Measurements from ENCODE around the gene HINT2.
A peak's percentile ranks its signal among the peaks of the same experiment; 100 is the strongest.

HINT2 gene

GRCh38 chr9:35814841-35815543, at the start of gene HINT2:
TSS of gene HINT2 (minus strand) at chr9:35815042. CDS start at chr9:35814979, 63 bp downstream.
- Mint-ChIP-seq H3K9me3 (no peaks in the 10 kb centered on the region), H3K27me3 (no peaks in the 10 kb centered on the region), H3K4me3 (peak within 1 kb of the TSS; percentile 91), H3K4me1 (peaks cover 38% of the 10 kb centered on the region), H3K36me3 (ENCODE audit: insufficient read depth) (peaks cover 27% of the 10 kb centered on the region), H3K27ac (ENCODE audit: low read depth) (peak within 1 kb of the TSS; percentile 83)
- peak; percentile 81 for ATAC-seq (replicated peaks; ENCODE audit: extremely low read depth, poor library complexity, severe bottlenecking)
- DNase-seq (ENCODE audit: low spot score in 2 of 2), result peak; percentile 93 to 95

- no peaks in the 10 kb centered on the region for H3K4me1 Mint-ChIP-seq
- H3K27ac Mint-ChIP-seq (ENCODE audit: low read depth), result no peak overlapping the region
- no peaks in the 10 kb centered on the region for H3K9me3 Mint-ChIP-seq
- no peak for DNase-seq (ENCODE audit: low spot score in 2 of 2)
- H3K36me3 Mint-ChIP-seq (ENCODE audit: insufficient read depth), result no peaks in the 10 kb centered on the region
- ATAC-seq (replicated peaks; ENCODE audit: extremely low read depth, poor library complexity, severe bottlenecking), result no peak
- no peak overlapping the region for H3K4me3 Mint-ChIP-seq
- H3K27me3 Mint-ChIP-seq, result peaks cover 48% of the 10 kb centered on the region
Observed at GRCh38 chr9:35863583-35863982, 48.7 kb upstream of the HINT2 start.

- no peaks in the 10 kb centered on the region for H3K4me1 Mint-ChIP-seq
- H3K36me3 Mint-ChIP-seq (ENCODE audit: insufficient read depth), result no peaks in the 10 kb centered on the region
- H3K27me3 Mint-ChIP-seq, result peaks cover 48% of the 10 kb centered on the region
- H3K9me3 Mint-ChIP-seq, result no peaks in the 10 kb centered on the region
- DNase-seq (ENCODE audit: low spot score in 2 of 2), result no peak
- no peak overlapping the region for H3K4me3 Mint-ChIP-seq
- H3K27ac Mint-ChIP-seq (ENCODE audit: low read depth), result no peak overlapping the region
- no peak for ATAC-seq (replicated peaks; ENCODE audit: extremely low read depth, poor library complexity, severe bottlenecking)
Observed at GRCh38 chr9:35862328-35862727, 47.5 kb upstream of the HINT2 start.

GRCh38 chr9:35861161-35861897, 46.5 kb upstream of the HINT2 start:
- no peak overlapping the region for H3K27ac Mint-ChIP-seq (ENCODE audit: low read depth)
- H3K9me3 Mint-ChIP-seq, result no peaks in the 10 kb centered on the region
- peaks cover 48% of the 10 kb centered on the region for H3K27me3 Mint-ChIP-seq
- H3K4me3 Mint-ChIP-seq, result no peak overlapping the region
- H3K36me3 Mint-ChIP-seq (ENCODE audit: insufficient read depth), result no peaks in the 10 kb centered on the region
- DNase-seq (ENCODE audit: low spot score in 2 of 2) (no peak), ATAC-seq (replicated peaks; ENCODE audit: extremely low read depth, poor library complexity, severe bottlenecking) (no peak)
- H3K4me1 Mint-ChIP-seq, result no peaks in the 10 kb centered on the region

GRCh38 chr9:35859990-35860339, 45.1 kb upstream of the HINT2 start:
- DNase-seq (ENCODE audit: low spot score in 2 of 2) (no peak), ATAC-seq (replicated peaks; ENCODE audit: extremely low read depth, poor library complexity, severe bottlenecking) (no peak)
- H3K27ac Mint-ChIP-seq (ENCODE audit: low read depth), result no peak overlapping the region
- H3K4me1 Mint-ChIP-seq, result no peaks in the 10 kb centered on the region
- no peak overlapping the region for H3K4me3 Mint-ChIP-seq
- peaks cover 38% of the 10 kb centered on the region for H3K27me3 Mint-ChIP-seq
- H3K9me3 Mint-ChIP-seq, result no peaks in the 10 kb centered on the region
- no peaks in the 10 kb centered on the region for H3K36me3 Mint-ChIP-seq (ENCODE audit: insufficient read depth)

- DNase-seq (ENCODE audit: low spot score in 2 of 2), result no peak
- no peaks in the 10 kb centered on the region for H3K9me3 Mint-ChIP-seq
- peaks cover 33% of the 10 kb centered on the region for H3K27me3 Mint-ChIP-seq
- ATAC-seq (replicated peaks; ENCODE audit: extremely low read depth, poor library complexity, severe bottlenecking), result no peak
- no peaks in the 10 kb centered on the region for H3K36me3 Mint-ChIP-seq (ENCODE audit: insufficient read depth)
- no peak overlapping the region for H3K27ac Mint-ChIP-seq (ENCODE audit: low read depth)
- no peak overlapping the region for H3K4me3 Mint-ChIP-seq
- no peaks in the 10 kb centered on the region for H3K4me1 Mint-ChIP-seq
Observed at GRCh38 chr9:35859310-35859989, 44.6 kb upstream of the HINT2 start.

GRCh38 chr9:35858458-35858857, 43.6 kb upstream of the HINT2 start:
- Mint-ChIP-seq H3K9me3 (no peaks in the 10 kb centered on the region), H3K27me3 (peaks cover 25% of the 10 kb centered on the region), H3K27ac (ENCODE audit: low read depth) (no peak overlapping the region), H3K4me1 (no peaks in the 10 kb centered on the region), H3K36me3 (ENCODE audit: insufficient read depth) (no peaks in the 10 kb centered on the region), H3K4me3 (no peak overlapping the region)
- ATAC-seq (replicated peaks; ENCODE audit: extremely low read depth, poor library complexity, severe bottlenecking) (no peak), DNase-seq (ENCODE audit: low spot score in 2 of 2) (no peak)

GRCh38 chr9:35856882-35857281, 42.0 kb upstream of the HINT2 start:
- no peaks in the 10 kb centered on the region for H3K9me3 Mint-ChIP-seq
- no peak overlapping the region for H3K27ac Mint-ChIP-seq (ENCODE audit: low read depth)
- H3K36me3 Mint-ChIP-seq (ENCODE audit: insufficient read depth), result no peaks in the 10 kb centered on the region
- H3K4me3 Mint-ChIP-seq, result no peak overlapping the region
- DNase-seq (ENCODE audit: low spot score in 2 of 2), result no peak
- peaks cover 12% of the 10 kb centered on the region for H3K27me3 Mint-ChIP-seq
- ATAC-seq (replicated peaks; ENCODE audit: extremely low read depth, poor library complexity, severe bottlenecking), result no peak
- H3K4me1 Mint-ChIP-seq, result no peaks in the 10 kb centered on the region

- ATAC-seq (replicated peaks; ENCODE audit: extremely low read depth, poor library complexity, severe bottlenecking) (no peak), DNase-seq (ENCODE audit: low spot score in 2 of 2) (no peak)
- Mint-ChIP-seq H3K9me3 (no peaks in the 10 kb centered on the region), H3K27me3 (peaks cover 5% of the 10 kb centered on the region), H3K4me3 (no peak overlapping the region), H3K4me1 (no peaks in the 10 kb centered on the region), H3K27ac (ENCODE audit: low read depth) (no peak overlapping the region), H3K36me3 (ENCODE audit: insufficient read depth) (no peaks in the 10 kb centered on the region)
Observed at GRCh38 chr9:35856206-35856605, 41.4 kb upstream of the HINT2 start.

- ATAC-seq (replicated peaks; ENCODE audit: extremely low read depth, poor library complexity, severe bottlenecking), result no peak
- H3K27me3 Mint-ChIP-seq, result no peaks in the 10 kb centered on the region
- no peak for DNase-seq (ENCODE audit: low spot score in 2 of 2)
- no peaks in the 10 kb centered on the region for H3K4me1 Mint-ChIP-seq
- no peaks in the 10 kb centered on the region for H3K9me3 Mint-ChIP-seq
- no peaks in the 10 kb centered on the region for H3K36me3 Mint-ChIP-seq (ENCODE audit: insufficient read depth)
- H3K4me3 Mint-ChIP-seq, result no peak overlapping the region
- no peak overlapping the region for H3K27ac Mint-ChIP-seq (ENCODE audit: low read depth)
Observed at GRCh38 chr9:35854091-35854762, 39.4 kb upstream of the HINT2 start.

GRCh38 chr9:35852876-35853865, 38.3 kb upstream of the HINT2 start:
- DNase-seq (ENCODE audit: low spot score in 2 of 2), result no peak

More at GRCh38 chr9:35852876-35853865, 38.3 kb upstream of the HINT2 start:
- no peaks in the 10 kb centered on the region for H3K36me3 Mint-ChIP-seq (ENCODE audit: insufficient read depth)
- H3K9me3 Mint-ChIP-seq, result no peaks in the 10 kb centered on the region
- H3K27ac Mint-ChIP-seq (ENCODE audit: low read depth), result no peak overlapping the region
- H3K4me3 Mint-ChIP-seq, result no peak overlapping the region
- H3K4me1 Mint-ChIP-seq, result no peaks in the 10 kb centered on the region
- H3K27me3 Mint-ChIP-seq, result no peaks in the 10 kb centered on the region
- no peak for ATAC-seq (replicated peaks; ENCODE audit: extremely low read depth, poor library complexity, severe bottlenecking)
